GM23338 (cell line): Measurements from ENCODE around the gene RWDD3. TPM values are rescaled to one million over a fixed set of nuclear protein-coding genes. Genes with fewer than 3 reads are reported as not detected.

Experiments
- CREB1 ChIP-seq: fragments of 250-450 bp; sonication (Bioruptor Pico); IDR thresholded peaks from 2 replicates; pipeline ENCODE4 v1.5.0; 2020; ENCODE audit warnings: low read depth, mild to moderate bottlenecking, moderate library complexity
- CTCF ChIP-seq, 2 experiments: fragments of 200-600 bp in 1 of 2; sonication (generic) in 1 of 2; conservative IDR thresholded peaks; 2 replicates each; pipeline versions ENCODE4 v1.5.1 to v1.6.1; 2016 to 2017; ENCODE audit warnings: antibody characterized with exemption in 2 of 2, low read depth in 2 of 2, mild to moderate bottlenecking in 2 of 2, moderate library complexity in 1 of 2
- EZH2phosphoT487 ChIP-seq: fragments of 200-600 bp; sonication (generic); IDR thresholded peaks from one replicate; pipeline ENCODE4 v1.8.1; 2018; ENCODE audit warnings: antibody characterized with exemption; ENCODE audit not compliant: unreplicated experiment
- JUNB ChIP-seq: IDR thresholded peaks from one replicate; pipeline ENCODE4 v1.6.1; 2016; ENCODE audit warnings: antibody characterized with exemption; ENCODE audit not compliant: unreplicated experiment
- NANOG ChIP-seq: IDR thresholded peaks from 2 replicates; pipeline ENCODE4 v1.6.1; 2016; ENCODE audit warnings: antibody characterized with exemption, borderline replicate concordance
- POLR2AphosphoS5 ChIP-seq: IDR thresholded peaks from 2 replicates; pipeline ENCODE4 v1.6.1; 2016; ENCODE audit warnings: antibody characterized with exemption, low read depth
- REST ChIP-seq: IDR thresholded peaks from one replicate; pipeline ENCODE4 v1.6.1; 2018; ENCODE audit warnings: antibody characterized with exemption; ENCODE audit not compliant: unreplicated experiment
- STAT1 ChIP-seq: IDR thresholded peaks from one replicate; pipeline ENCODE4 v1.6.1; 2016; ENCODE audit warnings: antibody characterized with exemption; ENCODE audit not compliant: unreplicated experiment
- ZNF114 ChIP-seq: fragments of 250-450 bp; sonication (Bioruptor Pico); IDR thresholded peaks from 2 replicates; pipeline ENCODE4 v1.5.0; 2020; ENCODE audit warnings: mild to moderate bottlenecking, moderate library complexity
- ZNF331 ChIP-seq: fragments of 250-450 bp; sonication (Bioruptor Pico); IDR thresholded peaks from 2 replicates; pipeline ENCODE4 v1.5.0; 2020; ENCODE audit warnings: low read depth, mild to moderate bottlenecking, moderate library complexity
- ZNF462 ChIP-seq: fragments of 250-450 bp; sonication (Bioruptor Pico); IDR thresholded peaks from 2 replicates; pipeline ENCODE4 v1.5.0; 2020; ENCODE audit warnings: mild to moderate bottlenecking, moderate library complexity
- polyA plus RNA-seq: library from polyadenylated mRNA; unstranded; fragments of >200 nt; fragmentation: Nextera tagmentation; extraction: Ambion mirVana; gene quantifications from 2 replicates; pipeline ENCODE4 v1.2.1, GENCODE V29; 2016
- total RNA-seq: library from RNA; depleted of rRNA; stranded (reverse); fragments of >200 nt; shearing (Covaris generic); gene quantifications from 2 replicates; pipeline ENCODE4 v1.2.3, GENCODE V29; 2014

Gene RWDD3
- total and polyA plus RNA-seq, 2 experiments from 2014 or later, result 19.3 to 50.7 TPM

GRCh38 chr1:95282518-95282895 lies 48.5 kb downstream of the RWDD3 start (continued):
- TF ChIP-seq ZNF462 (CRISPR knock-in tag) (no peak), CREB1 (CRISPR knock-in tag) (no peak), REST (no peak), JUNB (no peak), CTCF (conservative IDR thresholded peaks at IDR 0.05; ENCODE audit: low read depth in 2 of 2) (no peak), STAT1 (no peak), ZNF114 (CRISPR knock-in tag) (no peak), NANOG (no peak), EZH2phosphoT487 (no peak), ZNF331 (CRISPR knock-in tag) (no peak), POLR2AphosphoS5 (no peak)
